Measurements from ENCODE around the gene RIC8B. TPM values are rescaled to one million over a fixed set of nuclear protein-coding genes. Genes with fewer than 3 reads are reported as not detected.

The RIC8B gene
- total RNA-seq, 2 donors from 2014 or later: 14.9 to 19.0 TPM

DNA sequence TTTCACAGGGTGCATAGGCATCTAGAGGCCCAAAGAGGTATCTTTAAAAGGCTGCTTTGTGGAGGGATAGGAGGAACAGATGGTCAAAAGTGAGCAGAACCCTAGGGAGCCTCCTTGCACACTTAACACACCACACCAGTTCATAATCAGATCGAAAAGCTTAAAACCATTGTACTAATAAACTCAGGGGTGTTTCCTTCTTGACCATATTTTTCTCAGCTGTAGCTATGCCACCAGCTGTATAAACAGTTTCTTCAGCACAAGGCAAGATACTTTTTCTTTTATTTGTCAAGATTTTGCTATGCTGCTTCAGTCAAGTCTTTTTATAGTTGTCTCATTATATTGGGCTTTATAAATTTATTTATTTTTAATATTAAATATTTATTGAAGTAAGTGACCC lies 88.7 kb downstream of the RIC8B start:
- peaks cover 0 to 9% of the 10 kb centered on the region in 2 donors for H3K4me1 ChIP-seq
- peaks cover 14% of the 10 kb centered on the region for H3K36me3 ChIP-seq
- H3K4me3 ChIP-seq: no peak overlapping the region
- H3K27me3 ChIP-seq: no peaks in the 10 kb centered on the region
- H3K9me3 ChIP-seq: no peaks in the 10 kb centered on the region
- no peak for DNase-seq (ENCODE audit: low spot score)
- TF ChIP-seq, protein P1, sequence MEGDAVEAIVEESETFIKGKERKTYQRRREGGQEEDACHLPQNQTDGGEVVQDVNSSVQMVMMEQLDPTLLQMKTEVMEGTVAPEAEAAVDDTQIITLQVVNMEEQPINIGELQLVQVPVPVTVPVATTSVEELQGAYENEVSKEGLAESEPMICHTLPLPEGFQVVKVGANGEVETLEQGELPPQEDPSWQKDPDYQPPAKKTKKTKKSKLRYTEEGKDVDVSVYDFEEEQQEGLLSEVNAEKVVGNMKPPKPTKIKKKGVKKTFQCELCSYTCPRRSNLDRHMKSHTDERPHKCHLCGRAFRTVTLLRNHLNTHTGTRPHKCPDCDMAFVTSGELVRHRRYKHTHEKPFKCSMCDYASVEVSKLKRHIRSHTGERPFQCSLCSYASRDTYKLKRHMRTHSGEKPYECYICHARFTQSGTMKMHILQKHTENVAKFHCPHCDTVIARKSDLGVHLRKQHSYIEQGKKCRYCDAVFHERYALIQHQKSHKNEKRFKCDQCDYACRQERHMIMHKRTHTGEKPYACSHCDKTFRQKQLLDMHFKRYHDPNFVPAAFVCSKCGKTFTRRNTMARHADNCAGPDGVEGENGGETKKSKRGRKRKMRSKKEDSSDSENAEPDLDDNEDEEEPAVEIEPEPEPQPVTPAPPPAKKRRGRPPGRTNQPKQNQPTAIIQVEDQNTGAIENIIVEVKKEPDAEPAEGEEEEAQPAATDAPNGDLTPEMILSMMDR (IDR thresholded peaks at IDR 0.05): no peak
- H3K27ac ChIP-seq: no peak overlapping the region

DNA sequence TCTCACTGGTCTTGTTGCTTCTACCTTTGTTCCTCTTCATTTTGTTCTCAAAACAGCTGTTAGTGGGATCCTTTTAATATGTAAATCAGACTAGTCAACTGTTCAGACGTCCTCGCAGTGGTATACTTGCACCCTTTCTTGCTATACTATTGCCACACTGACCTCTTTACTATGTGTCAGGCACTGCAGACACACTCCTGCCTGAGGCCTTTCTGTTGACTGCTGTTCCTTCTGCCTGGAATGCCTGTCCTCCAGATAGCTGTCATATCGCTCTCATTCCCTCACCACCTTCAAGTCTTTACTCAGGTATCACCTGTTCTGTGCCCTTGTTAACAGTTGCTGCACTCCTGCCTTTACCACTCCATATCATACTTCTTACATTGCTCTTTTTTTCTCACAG lies 91.2 kb downstream of the RIC8B start:
- H3K36me3 ChIP-seq: peaks cover 5% of the 10 kb centered on the region
- H3K27ac ChIP-seq: no peak overlapping the region
- no peaks in the 10 kb centered on the region for H3K27me3 ChIP-seq
- H3K4me1 ChIP-seq: peaks cover 0 to 9% of the 10 kb centered on the region in 2 donors
- H3K9me3 ChIP-seq: no peaks in the 10 kb centered on the region
- H3K4me3 ChIP-seq: no peak overlapping the region
- TF ChIP-seq, protein P1 (IDR thresholded peaks at IDR 0.05): no peak
- no peak for DNase-seq (ENCODE audit: low spot score)

DNA sequence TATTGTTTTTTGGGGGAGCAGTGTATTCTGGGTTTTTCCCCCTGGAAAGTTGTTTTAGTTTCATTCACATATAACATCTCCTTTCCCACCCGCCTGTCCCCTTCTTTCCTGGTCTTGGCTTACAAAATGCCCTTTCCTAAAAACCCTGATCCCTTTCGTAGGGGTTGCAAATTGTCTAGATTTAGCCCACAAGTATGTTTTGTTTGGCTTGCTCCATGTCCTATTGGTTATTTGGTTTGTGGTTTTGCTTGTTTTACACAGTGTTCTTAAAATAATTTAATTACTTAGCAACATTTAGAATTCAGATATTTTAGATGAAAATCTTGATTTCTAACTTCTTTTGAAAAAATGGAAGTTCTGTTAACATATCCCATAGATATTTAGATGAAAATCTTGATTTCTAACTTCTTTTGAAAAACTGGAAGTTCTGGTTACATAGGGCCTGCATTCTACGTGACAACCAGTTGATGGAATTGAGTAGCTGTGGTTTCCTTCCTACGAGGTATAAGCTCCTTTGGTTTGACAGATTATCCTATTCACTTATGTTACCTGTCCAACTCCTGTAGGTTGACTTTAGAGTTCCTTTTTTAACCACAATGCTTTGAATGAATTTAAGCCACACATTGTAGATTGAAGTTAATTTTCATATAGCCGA lies 92.1 kb downstream of the RIC8B start:
- DNase-seq (ENCODE audit: low spot score): no peak
- Histone ChIP-seq H3K4me3 (no peak overlapping the region), H3K9me3 (no peaks in the 10 kb centered on the region), H3K27me3 (no peaks in the 10 kb centered on the region), H3K4me1 (peaks cover 0 to 9% of the 10 kb centered on the region in 2 donors), H3K27ac (no peak overlapping the region), H3K36me3 (peaks cover 1% of the 10 kb centered on the region)
- TF ChIP-seq, protein P1 (IDR thresholded peaks at IDR 0.05): no peak

DNA sequence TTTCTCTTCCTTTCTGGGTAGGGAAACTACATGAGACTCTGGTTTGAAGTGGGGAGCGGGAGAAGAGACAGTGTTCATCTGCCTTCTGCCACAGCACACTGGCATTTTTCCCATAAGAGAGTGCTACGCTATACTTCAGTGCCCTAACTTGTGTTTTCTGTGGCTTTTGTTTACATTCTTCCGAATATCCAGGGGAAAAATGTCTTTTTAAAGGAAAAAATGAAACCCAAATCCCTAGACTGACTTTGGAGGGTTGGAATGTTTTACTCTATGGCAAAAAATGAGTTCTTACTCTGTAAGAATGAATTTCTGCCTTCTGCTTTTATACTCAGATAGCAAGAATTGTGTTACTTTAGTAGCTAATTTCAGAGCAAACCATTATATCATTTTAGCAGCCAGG lies 93.2 kb downstream of the RIC8B start:
- H3K4me1 ChIP-seq: peaks cover 0 to 1% of the 10 kb centered on the region in 2 donors
- DNase-seq (ENCODE audit: low spot score): no peak

DNA sequence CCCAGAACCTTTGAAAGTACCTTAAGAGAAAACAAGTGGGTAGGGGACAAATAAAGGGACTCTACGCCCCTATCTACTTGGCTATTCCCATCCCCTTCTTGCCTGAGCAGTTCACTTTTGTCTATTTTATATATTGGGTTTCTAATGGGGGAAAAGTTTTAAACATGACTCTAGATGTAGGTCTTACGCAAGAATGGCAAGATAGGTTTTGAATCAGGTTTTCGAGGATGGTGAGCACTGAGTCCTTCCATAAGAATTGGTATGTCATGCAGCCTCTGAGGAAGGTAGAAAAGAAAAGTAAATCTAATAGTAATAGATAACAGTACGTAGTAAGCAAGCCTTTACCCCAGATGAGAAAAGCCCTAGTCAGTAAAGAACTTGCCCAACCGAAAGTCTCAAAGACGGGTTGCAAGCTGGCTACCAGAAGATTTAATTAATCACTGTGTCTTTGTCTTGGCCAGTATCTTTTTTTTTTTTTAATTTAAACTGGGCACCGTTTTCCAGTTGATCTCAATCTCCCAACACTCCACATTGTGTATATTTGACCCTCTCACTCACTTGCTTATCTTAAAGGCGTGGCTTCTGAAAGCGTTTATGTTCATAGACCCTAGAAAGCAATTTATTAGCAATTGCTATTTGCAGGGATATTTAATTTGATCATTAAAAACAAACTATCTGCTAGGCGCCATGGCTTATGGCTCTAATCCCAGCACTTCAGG lies 94.7 kb downstream of the RIC8B start:
- no peaks in the 10 kb centered on the region for H3K9me3 ChIP-seq
- TF ChIP-seq, protein P1 (IDR thresholded peaks at IDR 0.05): no peak
- no peak for DNase-seq (ENCODE audit: low spot score)
- no peak overlapping the region for H3K27ac ChIP-seq
- H3K4me3 ChIP-seq: no peak overlapping the region
- H3K27me3 ChIP-seq: no peaks in the 10 kb centered on the region
- H3K4me1 ChIP-seq: no peaks in the 10 kb centered on the region
- peaks cover 6% of the 10 kb centered on the region for H3K36me3 ChIP-seq

More for the DNA sequence above, 93.2 kb downstream of the RIC8B start:
- Histone ChIP-seq H3K4me3 (no peak overlapping the region), H3K9me3 (no peaks in the 10 kb centered on the region), H3K36me3 (peaks cover 6% of the 10 kb centered on the region), H3K27me3 (no peaks in the 10 kb centered on the region), H3K27ac (no peak overlapping the region)
- TF ChIP-seq, protein P1 (IDR thresholded peaks at IDR 0.05): no peak

Data from right atrium auricular region (tissue), 2 donors.